HCT116 (cell line): ENCODE data around the gene EZH1. TPM values are rescaled to one million over a fixed set of nuclear protein-coding genes. Genes with fewer than 3 reads are reported as not detected.

Experiments used
- ATAC-seq: fragments of 200-7000 bp; cut with Tn5 transposase; 2 replicates; pipeline ENCODE4 v1.9.1; 2020; ENCODE audit warnings: mild to moderate bottlenecking, moderate library complexity
- BruUV-seq: library from RNA; stranded (reverse); fragments of 400-500 nt; replicated peaks from 2 replicates; lab custom pipeline; 2021; lab: Mats Ljungman, UMichigan
- CTCF ChIA-PET: fragments of 300-600 bp; sonication (Branson Sonifier 250); formaldehyde crosslinking; loops from one replicate; lab custom pipeline; 2021; ENCODE audit warnings: antibody characterized with exemption; lab: Charles Lee
- POLR2A ChIA-PET: fragments of 300-600, 350-600 bp; sonication (Branson Sonifier 250); formaldehyde crosslinking; loops from one replicate; lab custom pipeline; 2021; ENCODE audit warnings: antibody characterized with exemption; lab: Charles Lee
- RAD21 ChIA-PET, 2 experiments: fragments of 300-600 bp; sonication (Branson Sonifier 250); formaldehyde crosslinking; loops; one replicate each; lab custom pipeline; 2023; ENCODE audit warnings: low total read pairs in 2 of 2; ENCODE audit not compliant: uncharacterized antibody in 2 of 2, unreplicated experiment in 2 of 2, low non-redundant PET in 1 of 2; lab: Charles Lee
- DNase-seq: peaks from one replicate; pipeline ENCODE4 v3.0.0-alpha.2; 2010; ENCODE audit warnings: low read depth, low spot score
- H2AFZ ChIP-seq: fragments of 200-600 bp; shearing (Covaris generic), sonication (generic); 2 replicates; pipeline ENCODE4 v1.6.1; 2017; ENCODE audit warnings: low read depth, mixed run types, mixed read lengths, antibody characterized with exemption, low read length; ENCODE audit not compliant: poor library complexity, severe bottlenecking
- H3K27ac ChIP-seq: 2 replicates; pipeline ENCODE4 v1.5.1; 2012; ENCODE audit warnings: low read depth, low read length
- H3K27me3 ChIP-seq: fragments of 200-600 bp; sonication (generic); 2 replicates; pipeline ENCODE4 v1.6.1; 2016; ENCODE audit warnings: mixed run types, low read length, mixed read lengths; ENCODE audit not compliant: insufficient read depth
- H3K36me3 ChIP-seq, 2 experiments: fragments of 200-500 bp in 1 of 2; fragments of 200-600 bp in 1 of 2; sonication (Bioruptor generic) in 1 of 2; sonication (generic) in 1 of 2; 2 replicates each; pipeline versions ENCODE4 v1.5.1 to v1.6.1; 2014 to 2016; ENCODE audit warnings: low read length in 2 of 2, inconsistent platforms in 1 of 2, mixed read lengths in 1 of 2, mixed run types in 1 of 2; ENCODE audit not compliant: insufficient read depth in 2 of 2, control insufficient read depth in 1 of 2
- H3K4me1 ChIP-seq, 2 experiments: fragments of 200-600 bp in 1 of 2; sonication (generic) in 1 of 2; 2 replicates each; pipeline versions ENCODE4 v1.5.1 to v1.6.1; 2012 to 2017; ENCODE audit warnings: low read length in 2 of 2, inconsistent platforms in 1 of 2, mild to moderate bottlenecking in 1 of 2, mixed read lengths in 1 of 2, mixed run types in 1 of 2, moderate library complexity in 1 of 2; ENCODE audit not compliant: insufficient read depth in 2 of 2, control insufficient read depth in 1 of 2
- H3K4me2 ChIP-seq: fragments of 200-600 bp; sonication (generic); 2 replicates; pipeline ENCODE4 v1.6.1; 2017; ENCODE audit warnings: mixed run types, low read length, mixed read lengths
- H3K4me3 ChIP-seq, 2 experiments: fragments of 200-600 bp in 1 of 2; sonication (generic) in 1 of 2; replicated peaks in 1 of 2; 2 replicates each; pipeline ENCODE4 v1.5.1; 2011 to 2016; ENCODE audit warnings: low read length in 2 of 2, control low read depth in 1 of 2, low read depth in 1 of 2, mild to moderate bottlenecking in 1 of 2, mixed read lengths in 1 of 2, mixed run types in 1 of 2
- H3K79me2 ChIP-seq: fragments of 200-600 bp; sonication (generic); 2 replicates; pipeline ENCODE4 v1.6.1; 2017; ENCODE audit warnings: mild to moderate bottlenecking, mixed run types, low read length, moderate library complexity, mixed read lengths; ENCODE audit not compliant: insufficient read depth
- H3K9ac ChIP-seq: fragments of 200-600 bp; sonication (generic); 2 replicates; pipeline ENCODE4 v1.6.1; 2016; ENCODE audit warnings: low read length, mixed read lengths
- H3K9me2 ChIP-seq: fragments of 200-600 bp; sonication (generic), shearing (Covaris generic); 2 replicates; pipeline ENCODE4 v1.6.1; 2017; ENCODE audit warnings: mixed run types, mild to moderate bottlenecking, moderate library complexity; ENCODE audit not compliant: insufficient read depth
- H3K9me3 ChIP-seq, 2 experiments: fragments of 200-500 bp in 1 of 2; fragments of 200-600 bp in 1 of 2; sonication (Bioruptor generic) in 1 of 2; sonication (generic) in 1 of 2; 2 replicates each; pipeline ENCODE4 v1.6.1; 2014 to 2017; ENCODE audit warnings: low read length in 2 of 2, mixed read lengths in 2 of 2, inconsistent platforms in 1 of 2, low read depth in 1 of 2, mild to moderate bottlenecking in 1 of 2, mixed run types in 1 of 2, moderate library complexity in 1 of 2; ENCODE audit not compliant: control insufficient read depth in 1 of 2, insufficient read depth in 1 of 2
- H4K20me1 ChIP-seq: fragments of 200-600 bp; sonication (generic), shearing (Covaris generic); 2 replicates; pipeline ENCODE4 v1.6.1; 2017; ENCODE audit warnings: mixed run types, mild to moderate bottlenecking, moderate library complexity; ENCODE audit not compliant: insufficient read depth
- CBX3 ChIP-seq: IDR thresholded peaks from 2 replicates; pipeline ENCODE4 v1.6.1; 2012; ENCODE audit warnings: low read depth
- EZH2 ChIP-seq: fragments of 200-600 bp; sonication (generic); IDR thresholded peaks from 2 replicates; pipeline ENCODE4 v1.6.1; 2017; ENCODE audit warnings: antibody characterized with exemption, mixed run types
- POLR2AphosphoS5 ChIP-seq: IDR thresholded peaks from 2 replicates; pipeline ENCODE4 v1.6.1; 2011; ENCODE audit warnings: mild to moderate bottlenecking, low read depth, low read length, moderate library complexity
- SP1 ChIP-seq: IDR thresholded peaks from 2 replicates; pipeline ENCODE4 v1.6.1; 2012; ENCODE audit warnings: low read depth
- intact Hi-C: fragments of 100-400 bp; cut with micrococcal nuclease; formaldehyde crosslinking; loops from 2 replicates; pipeline ENCODE4 v1.10.0; 2022
- total RNA-seq: library from RNA; stranded (reverse); gene quantifications from one replicate; pipeline ENCODE4 v1.2.1, GENCODE V29; 2021; ENCODE audit not compliant: unreplicated experiment
- TF ChIP-seq, protein P1 (sequence below): IDR thresholded peaks from 2 replicates; pipeline ENCODE4 v1.6.1; 2011; ENCODE audit warnings: mild to moderate bottlenecking, low read length, moderate library complexity; ENCODE audit not compliant: insufficient replicate concordance; ENCODE audit errors: extremely low read depth
- TF ChIP-seq, protein P2 (sequence below), 3 experiments: fragments of 200-600 bp in 1 of 3; sonication (generic) in 1 of 3; IDR thresholded peaks in 2 of 3; conservative IDR thresholded peaks in 1 of 3; 2 replicates each; pipeline ENCODE4 v1.5.1; 2012 to 2017; ENCODE audit warnings: low read depth in 2 of 3, low read length in 2 of 3, antibody characterized with exemption in 1 of 3, borderline replicate concordance in 1 of 3, control low read depth in 1 of 3, mild to moderate bottlenecking in 1 of 3, mixed read lengths in 1 of 3, mixed run types in 1 of 3, moderate library complexity in 1 of 3; ENCODE audit not compliant: insufficient read depth in 1 of 3

EZH1 gene
- total RNA-seq, 1 experiment from 2014 or later: 29.3 TPM

- H3K79me2 ChIP-seq: no peaks in the 10 kb centered on the region
- POLR2A ChIA-PET: no interaction called here
- H2AFZ ChIP-seq: no peak overlapping the region
- H3K9ac ChIP-seq: no peak overlapping the region
- DNase-seq: no peak
- H4K20me1 ChIP-seq: no peaks in the 10 kb centered on the region
- TF ChIP-seq, protein P1, sequence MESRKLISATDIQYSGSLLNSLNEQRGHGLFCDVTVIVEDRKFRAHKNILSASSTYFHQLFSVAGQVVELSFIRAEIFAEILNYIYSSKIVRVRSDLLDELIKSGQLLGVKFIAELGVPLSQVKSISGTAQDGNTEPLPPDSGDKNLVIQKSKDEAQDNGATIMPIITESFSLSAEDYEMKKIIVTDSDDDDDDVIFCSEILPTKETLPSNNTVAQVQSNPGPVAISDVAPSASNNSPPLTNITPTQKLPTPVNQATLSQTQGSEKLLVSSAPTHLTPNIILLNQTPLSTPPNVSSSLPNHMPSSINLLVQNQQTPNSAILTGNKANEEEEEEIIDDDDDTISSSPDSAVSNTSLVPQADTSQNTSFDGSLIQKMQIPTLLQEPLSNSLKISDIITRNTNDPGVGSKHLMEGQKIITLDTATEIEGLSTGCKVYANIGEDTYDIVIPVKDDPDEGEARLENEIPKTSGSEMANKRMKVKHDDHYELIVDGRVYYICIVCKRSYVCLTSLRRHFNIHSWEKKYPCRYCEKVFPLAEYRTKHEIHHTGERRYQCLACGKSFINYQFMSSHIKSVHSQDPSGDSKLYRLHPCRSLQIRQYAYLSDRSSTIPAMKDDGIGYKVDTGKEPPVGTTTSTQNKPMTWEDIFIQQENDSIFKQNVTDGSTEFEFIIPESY: no peak
- TF ChIP-seq SP1 (no peak), POLR2AphosphoS5 (no peak), CBX3 (no peak), EZH2 (no peak)
- TF ChIP-seq, protein P2, sequence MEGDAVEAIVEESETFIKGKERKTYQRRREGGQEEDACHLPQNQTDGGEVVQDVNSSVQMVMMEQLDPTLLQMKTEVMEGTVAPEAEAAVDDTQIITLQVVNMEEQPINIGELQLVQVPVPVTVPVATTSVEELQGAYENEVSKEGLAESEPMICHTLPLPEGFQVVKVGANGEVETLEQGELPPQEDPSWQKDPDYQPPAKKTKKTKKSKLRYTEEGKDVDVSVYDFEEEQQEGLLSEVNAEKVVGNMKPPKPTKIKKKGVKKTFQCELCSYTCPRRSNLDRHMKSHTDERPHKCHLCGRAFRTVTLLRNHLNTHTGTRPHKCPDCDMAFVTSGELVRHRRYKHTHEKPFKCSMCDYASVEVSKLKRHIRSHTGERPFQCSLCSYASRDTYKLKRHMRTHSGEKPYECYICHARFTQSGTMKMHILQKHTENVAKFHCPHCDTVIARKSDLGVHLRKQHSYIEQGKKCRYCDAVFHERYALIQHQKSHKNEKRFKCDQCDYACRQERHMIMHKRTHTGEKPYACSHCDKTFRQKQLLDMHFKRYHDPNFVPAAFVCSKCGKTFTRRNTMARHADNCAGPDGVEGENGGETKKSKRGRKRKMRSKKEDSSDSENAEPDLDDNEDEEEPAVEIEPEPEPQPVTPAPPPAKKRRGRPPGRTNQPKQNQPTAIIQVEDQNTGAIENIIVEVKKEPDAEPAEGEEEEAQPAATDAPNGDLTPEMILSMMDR (IDR thresholded peaks at IDR 0.05 in 2 of 3, conservative IDR thresholded peaks at IDR 0.05 in 1 of 3; ENCODE audit: borderline replicate concordance in 1 of 3, insufficient read depth in 1 of 3, low read depth in 2 of 3, low read length in 2 of 3): no peak
- TF ChIP-seq, all 23 proteins: peak for 0
- H3K27ac ChIP-seq: no peak overlapping the region
- RAD21 ChIA-PET: no interaction called here
- no peaks in the 10 kb centered on the region for H3K27me3 ChIP-seq
- no peak overlapping the region for H3K4me2 ChIP-seq
- peaks cover 4 to 8% of the 10 kb centered on the region in 2 experiments; a peak in 2 of 4 replicates for H3K36me3 ChIP-seq
- CTCF ChIA-PET: no interaction called here
- intact Hi-C loops: no loop called here
- BruUV-seq: no TSS peak
- no peak for ATAC-seq
- no peak overlapping the region for H3K4me3 ChIP-seq
- no peaks in the 10 kb centered on the region for H3K4me1 ChIP-seq
- H3K9me3 ChIP-seq: no peaks in the 10 kb centered on the region
- H3K9me2 ChIP-seq: no peaks in the 10 kb centered on the region
Measured at GRCh38 chr17:42699415-42699740, 45.5 kb downstream of the EZH1 start.
